GM12891 (cell line): Measurements from ENCODE around the gene CSH1.

Experiments used
- POLR2A ChIP-seq: IDR thresholded peaks from 2 replicates; pipeline ENCODE4 v1.6.1; 2011; ENCODE audit warnings: low read depth, low read length, control low read depth
- TAF1 ChIP-seq: IDR thresholded peaks from 2 replicates; pipeline ENCODE4 v1.6.1; 2011; ENCODE audit warnings: low read depth, low read length, control low read depth

DNA sequence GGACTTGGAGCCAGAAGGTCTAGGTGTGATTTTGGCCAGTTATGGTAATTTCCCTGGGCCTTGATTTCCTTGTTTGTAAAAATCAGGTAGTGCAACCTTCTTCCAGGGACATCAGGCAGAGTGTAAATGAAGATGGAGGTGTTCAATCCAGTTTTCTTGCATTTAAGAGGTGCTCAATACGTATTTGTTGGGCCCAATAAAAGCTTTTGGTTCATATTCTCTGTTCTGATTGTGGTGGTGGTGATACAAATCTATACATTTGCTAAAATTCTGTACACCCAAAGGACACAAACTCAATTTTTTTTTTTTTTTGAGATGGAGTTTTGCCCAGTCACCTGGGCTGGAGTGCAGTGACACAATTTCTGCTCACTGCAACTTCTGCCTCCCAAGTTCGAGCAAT, 29.8 kb upstream of the CSH1 start:
- no peak for TF ChIP-seq POLR2A
- TF ChIP-seq TAF1 = no peak
